Liver (tissue), 9 donors: ENCODE results near the gene ST14. TPM values are rescaled to one million over a fixed set of nuclear protein-coding genes. Genes with fewer than 3 reads are reported as not detected.

ENCODE experiments used
- DNase-seq: peaks from one replicate; pipeline ENCODE4 v3.0.0-alpha.2; 2017; ENCODE audit warnings: low spot score
- H3K27ac ChIP-seq, 2 donors: one replicate each; pipeline ENCODE4 v1.7.0; 2013; ENCODE audit warnings: inconsistent platforms in 2 of 2, low read length in 2 of 2, control low read depth in 1 of 2, low read depth in 1 of 2, mild to moderate bottlenecking in 1 of 2
- H3K27me3 ChIP-seq, 4 donors: one replicate each; pipeline versions ENCODE4 v1.6.1 to v1.7.0; 2013; ENCODE audit warnings: low read length in 3 of 4, inconsistent platforms in 1 of 4, mild to moderate bottlenecking in 1 of 4, moderate library complexity in 1 of 4; ENCODE audit not compliant: control insufficient read depth in 4 of 4, insufficient read depth in 4 of 4
- H3K36me3 ChIP-seq, 4 donors: one replicate each; pipeline versions ENCODE4 v1.6.1 to v1.7.0; 2013; ENCODE audit warnings: low read length in 3 of 4, mild to moderate bottlenecking in 3 of 4, low read depth in 1 of 4, moderate library complexity in 1 of 4; ENCODE audit not compliant: control insufficient read depth in 4 of 4, insufficient read depth in 3 of 4
- H3K4me1 ChIP-seq, 4 donors: one replicate each; pipeline versions ENCODE4 v1.6.1 to v1.7.0; 2013; ENCODE audit warnings: low read length in 3 of 4, mild to moderate bottlenecking in 3 of 4, moderate library complexity in 1 of 4; ENCODE audit not compliant: control insufficient read depth in 4 of 4, insufficient read depth in 4 of 4
- H3K4me3 ChIP-seq, 3 donors: one replicate each; pipeline versions ENCODE4 v1.6.1 to v1.7.0; 2013; ENCODE audit warnings: low read length in 3 of 3, control low read depth in 1 of 3, low read depth in 1 of 3, mild to moderate bottlenecking in 1 of 3
- H3K9ac ChIP-seq, 2 donors: one replicate each; pipeline ENCODE4 v1.7.0; 2013; ENCODE audit warnings: low read length in 2 of 2, mild to moderate bottlenecking in 2 of 2, moderate library complexity in 2 of 2, control low read depth in 1 of 2, low read depth in 1 of 2
- H3K9me3 ChIP-seq, 4 donors: one replicate each; pipeline versions ENCODE4 v1.6.1 to v1.7.0; 2013; ENCODE audit warnings: low read length in 3 of 4; ENCODE audit not compliant: control insufficient read depth in 4 of 4
- EGR1 ChIP-seq, 2 donors: IDR thresholded peaks; 2 replicates each; pipeline ENCODE4 v1.6.1; 2016 to 2018; ENCODE audit warnings: antibody characterized with exemption in 2 of 2, low read depth in 2 of 2
- FOXA1 ChIP-seq: IDR thresholded peaks from 2 replicates; pipeline ENCODE4 v1.6.1; 2016; ENCODE audit warnings: antibody characterized with exemption
- FOXA2 ChIP-seq: IDR thresholded peaks from 2 replicates; pipeline ENCODE4 v1.6.1; 2016; ENCODE audit warnings: antibody characterized with exemption
- GABPA ChIP-seq, 2 donors: IDR thresholded peaks in 1 of 2; conservative IDR thresholded peaks in 1 of 2; 2 replicates each; pipeline ENCODE4 v1.6.1; 2016; ENCODE audit warnings: antibody characterized with exemption in 2 of 2, mild to moderate bottlenecking in 1 of 2, moderate library complexity in 1 of 2
- HNF4A ChIP-seq, 2 donors: conservative IDR thresholded peaks; 2 replicates each; pipeline ENCODE4 v1.6.1; 2016; ENCODE audit warnings: antibody characterized with exemption in 2 of 2, mild to moderate bottlenecking in 2 of 2
- HNF4G ChIP-seq: IDR thresholded peaks from 2 replicates; pipeline ENCODE4 v1.6.1; 2016; ENCODE audit warnings: antibody characterized with exemption
- JUND ChIP-seq, 2 donors: IDR thresholded peaks; 2 replicates each; pipeline ENCODE4 v1.6.1; 2016; ENCODE audit warnings: antibody characterized with exemption in 2 of 2
- NR2F2 ChIP-seq: IDR thresholded peaks from 2 replicates; pipeline ENCODE4 v1.6.1; 2016; ENCODE audit warnings: antibody characterized with exemption
- RAD21 ChIP-seq, 2 donors: IDR thresholded peaks; 2 replicates each; pipeline ENCODE4 v1.6.1; 2016; ENCODE audit warnings: antibody characterized with exemption in 2 of 2, mild to moderate bottlenecking in 2 of 2
- RXRA ChIP-seq, 2 donors: IDR thresholded peaks; 2 replicates each; pipeline ENCODE4 v1.6.1; 2017 to 2018; ENCODE audit warnings: antibody characterized with exemption in 2 of 2, mild to moderate bottlenecking in 1 of 2
- SP1 ChIP-seq: IDR thresholded peaks from 2 replicates; pipeline ENCODE4 v1.6.1; 2018; ENCODE audit warnings: antibody characterized with exemption, mild to moderate bottlenecking
- TAF1 ChIP-seq: conservative IDR thresholded peaks from 2 replicates; pipeline ENCODE4 v1.6.1; 2016; ENCODE audit warnings: antibody characterized with exemption, mild to moderate bottlenecking
- YY1 ChIP-seq: IDR thresholded peaks from 2 replicates; pipeline ENCODE4 v1.6.1; 2016; ENCODE audit warnings: antibody characterized with exemption, mild to moderate bottlenecking
- WGBS: extraction: QIAGEN DNeasy Blood & Tissue Kit; methylation state at CpG from one replicate; pipeline ENCODE4 v1.1.7; 2013; 5-methylcytosine and 5-hydroxymethylcytosine counted together
- polyA plus RNA-seq, 2 donors: library from polyadenylated mRNA; stranded (reverse) in 1 of 2; unstranded in 1 of 2; fragments of 200-250 nt in 1 of 2; fragments of >200 nt in 1 of 2; fragmentation: Nextera tagmentation in 1 of 2; extraction: Ambion mirVana in 1 of 2; gene quantifications; one replicate each; pipeline versions ENCODE4 v1.2.1 to v1.2.3, GENCODE V29; 2013 to 2015
- total RNA-seq, 2 donors: library from RNA; depleted of rRNA; stranded (reverse); fragments of >200 nt; gene quantifications; one replicate each; pipeline ENCODE4 v1.2.3, GENCODE V29; 2014
- TF ChIP-seq, protein P1 (sequence below): IDR thresholded peaks from 2 replicates; pipeline ENCODE4 v1.6.1; 2016; ENCODE audit warnings: antibody characterized with exemption
- TF ChIP-seq, protein P2 (sequence below): IDR thresholded peaks from 2 replicates; pipeline ENCODE4 v1.6.1; 2016; ENCODE audit warnings: antibody characterized with exemption, mild to moderate bottlenecking
- TF ChIP-seq, protein P3 (sequence below): IDR thresholded peaks from 2 replicates; pipeline ENCODE4 v1.6.1; 2016; ENCODE audit warnings: antibody characterized with exemption
- TF ChIP-seq, protein P4 (sequence below): IDR thresholded peaks from 2 replicates; pipeline ENCODE4 v1.6.1; 2016; ENCODE audit warnings: antibody characterized with exemption
- TF ChIP-seq, protein P5 (sequence below): fragments of 150-350 bp; IDR thresholded peaks from 2 replicates; pipeline ENCODE4 v1.5.1; 2017; ENCODE audit warnings: improper control_type of control experiment, low read depth, low read length; ENCODE audit not compliant: missing input control
- donor health status: healthy.
- donor health status: healthy.
- donor health status: healthy.
- donor health status: healthy.
- donor health status: healthy.

ST14 gene
- total and polyA plus RNA-seq, 4 donors: 2.8 to 5.9 (median 4.5) TPM

DNA sequence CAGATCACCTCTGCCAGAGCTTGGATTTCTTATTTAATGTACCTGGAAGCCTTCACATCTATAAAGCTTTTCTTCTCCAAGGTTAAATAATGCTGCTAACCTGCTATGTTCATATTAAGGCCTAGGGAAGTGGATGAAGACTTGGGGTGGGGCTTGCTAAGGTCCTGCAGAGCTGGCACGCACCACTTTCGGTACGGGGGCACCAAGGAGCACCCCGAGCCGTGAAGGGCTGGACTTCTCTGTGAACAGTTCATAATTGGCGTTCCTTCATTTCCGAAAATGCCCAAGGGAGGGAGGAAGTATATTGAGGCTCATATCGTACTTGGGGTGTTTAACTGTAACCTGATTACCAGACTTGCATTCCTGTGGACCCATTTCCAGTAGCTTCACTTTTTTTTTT is 59.6 kb downstream of the ST14 start:
- WGBS: 94% methylated on average over 8 of the region's 8 CpGs
- Histone ChIP-seq H3K36me3 (no peaks in the 10 kb centered on the region), H3K4me1 (no peaks in the 10 kb centered on the region), H3K4me3 (no peak overlapping the region), H3K9me3 (no peaks in the 10 kb centered on the region), H3K9ac (no peak overlapping the region), H3K27ac (no peak overlapping the region), H3K27me3 (no peaks in the 10 kb centered on the region)
- no peak for DNase-seq
- TF ChIP-seq, protein P1, sequence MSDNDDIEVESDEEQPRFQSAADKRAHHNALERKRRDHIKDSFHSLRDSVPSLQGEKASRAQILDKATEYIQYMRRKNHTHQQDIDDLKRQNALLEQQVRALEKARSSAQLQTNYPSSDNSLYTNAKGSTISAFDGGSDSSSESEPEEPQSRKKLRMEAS: no peak
- TF ChIP-seq JUND (IDR thresholded peaks at IDR 0.05): no peak
- no peak for TF ChIP-seq HNF4G
- TF ChIP-seq RXRA (IDR thresholded peaks at IDR 0.05): no peak
- no peak for TF ChIP-seq SP1
- no peak for TF ChIP-seq YY1
- no peak for TF ChIP-seq HNF4A (conservative IDR thresholded peaks at IDR 0.05)
- no peak for TF ChIP-seq NR2F2
- no peak for TF ChIP-seq FOXA2
- no peak for TF ChIP-seq TAF1
- TF ChIP-seq, protein P2, sequence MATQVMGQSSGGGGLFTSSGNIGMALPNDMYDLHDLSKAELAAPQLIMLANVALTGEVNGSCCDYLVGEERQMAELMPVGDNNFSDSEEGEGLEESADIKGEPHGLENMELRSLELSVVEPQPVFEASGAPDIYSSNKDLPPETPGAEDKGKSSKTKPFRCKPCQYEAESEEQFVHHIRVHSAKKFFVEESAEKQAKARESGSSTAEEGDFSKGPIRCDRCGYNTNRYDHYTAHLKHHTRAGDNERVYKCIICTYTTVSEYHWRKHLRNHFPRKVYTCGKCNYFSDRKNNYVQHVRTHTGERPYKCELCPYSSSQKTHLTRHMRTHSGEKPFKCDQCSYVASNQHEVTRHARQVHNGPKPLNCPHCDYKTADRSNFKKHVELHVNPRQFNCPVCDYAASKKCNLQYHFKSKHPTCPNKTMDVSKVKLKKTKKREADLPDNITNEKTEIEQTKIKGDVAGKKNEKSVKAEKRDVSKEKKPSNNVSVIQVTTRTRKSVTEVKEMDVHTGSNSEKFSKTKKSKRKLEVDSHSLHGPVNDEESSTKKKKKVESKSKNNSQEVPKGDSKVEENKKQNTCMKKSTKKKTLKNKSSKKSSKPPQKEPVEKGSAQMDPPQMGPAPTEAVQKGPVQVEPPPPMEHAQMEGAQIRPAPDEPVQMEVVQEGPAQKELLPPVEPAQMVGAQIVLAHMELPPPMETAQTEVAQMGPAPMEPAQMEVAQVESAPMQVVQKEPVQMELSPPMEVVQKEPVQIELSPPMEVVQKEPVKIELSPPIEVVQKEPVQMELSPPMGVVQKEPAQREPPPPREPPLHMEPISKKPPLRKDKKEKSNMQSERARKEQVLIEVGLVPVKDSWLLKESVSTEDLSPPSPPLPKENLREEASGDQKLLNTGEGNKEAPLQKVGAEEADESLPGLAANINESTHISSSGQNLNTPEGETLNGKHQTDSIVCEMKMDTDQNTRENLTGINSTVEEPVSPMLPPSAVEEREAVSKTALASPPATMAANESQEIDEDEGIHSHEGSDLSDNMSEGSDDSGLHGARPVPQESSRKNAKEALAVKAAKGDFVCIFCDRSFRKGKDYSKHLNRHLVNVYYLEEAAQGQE: no peak
- no peak for TF ChIP-seq RAD21 (IDR thresholded peaks at IDR 0.05)
- TF ChIP-seq EGR1 (IDR thresholded peaks at IDR 0.05; ENCODE audit: low read depth in 2 of 2): no peak
- TF ChIP-seq, protein P3, sequence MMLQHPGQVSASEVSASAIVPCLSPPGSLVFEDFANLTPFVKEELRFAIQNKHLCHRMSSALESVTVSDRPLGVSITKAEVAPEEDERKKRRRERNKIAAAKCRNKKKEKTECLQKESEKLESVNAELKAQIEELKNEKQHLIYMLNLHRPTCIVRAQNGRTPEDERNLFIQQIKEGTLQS: no peak
- no peak for TF ChIP-seq FOXA1
- TF ChIP-seq, protein P4, sequence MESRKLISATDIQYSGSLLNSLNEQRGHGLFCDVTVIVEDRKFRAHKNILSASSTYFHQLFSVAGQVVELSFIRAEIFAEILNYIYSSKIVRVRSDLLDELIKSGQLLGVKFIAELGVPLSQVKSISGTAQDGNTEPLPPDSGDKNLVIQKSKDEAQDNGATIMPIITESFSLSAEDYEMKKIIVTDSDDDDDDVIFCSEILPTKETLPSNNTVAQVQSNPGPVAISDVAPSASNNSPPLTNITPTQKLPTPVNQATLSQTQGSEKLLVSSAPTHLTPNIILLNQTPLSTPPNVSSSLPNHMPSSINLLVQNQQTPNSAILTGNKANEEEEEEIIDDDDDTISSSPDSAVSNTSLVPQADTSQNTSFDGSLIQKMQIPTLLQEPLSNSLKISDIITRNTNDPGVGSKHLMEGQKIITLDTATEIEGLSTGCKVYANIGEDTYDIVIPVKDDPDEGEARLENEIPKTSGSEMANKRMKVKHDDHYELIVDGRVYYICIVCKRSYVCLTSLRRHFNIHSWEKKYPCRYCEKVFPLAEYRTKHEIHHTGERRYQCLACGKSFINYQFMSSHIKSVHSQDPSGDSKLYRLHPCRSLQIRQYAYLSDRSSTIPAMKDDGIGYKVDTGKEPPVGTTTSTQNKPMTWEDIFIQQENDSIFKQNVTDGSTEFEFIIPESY: no peak
- TF ChIP-seq GABPA (IDR thresholded peaks at IDR 0.05 in 1 of 2, conservative IDR thresholded peaks at IDR 0.05 in 1 of 2): no peak
- TF ChIP-seq, protein P5, sequence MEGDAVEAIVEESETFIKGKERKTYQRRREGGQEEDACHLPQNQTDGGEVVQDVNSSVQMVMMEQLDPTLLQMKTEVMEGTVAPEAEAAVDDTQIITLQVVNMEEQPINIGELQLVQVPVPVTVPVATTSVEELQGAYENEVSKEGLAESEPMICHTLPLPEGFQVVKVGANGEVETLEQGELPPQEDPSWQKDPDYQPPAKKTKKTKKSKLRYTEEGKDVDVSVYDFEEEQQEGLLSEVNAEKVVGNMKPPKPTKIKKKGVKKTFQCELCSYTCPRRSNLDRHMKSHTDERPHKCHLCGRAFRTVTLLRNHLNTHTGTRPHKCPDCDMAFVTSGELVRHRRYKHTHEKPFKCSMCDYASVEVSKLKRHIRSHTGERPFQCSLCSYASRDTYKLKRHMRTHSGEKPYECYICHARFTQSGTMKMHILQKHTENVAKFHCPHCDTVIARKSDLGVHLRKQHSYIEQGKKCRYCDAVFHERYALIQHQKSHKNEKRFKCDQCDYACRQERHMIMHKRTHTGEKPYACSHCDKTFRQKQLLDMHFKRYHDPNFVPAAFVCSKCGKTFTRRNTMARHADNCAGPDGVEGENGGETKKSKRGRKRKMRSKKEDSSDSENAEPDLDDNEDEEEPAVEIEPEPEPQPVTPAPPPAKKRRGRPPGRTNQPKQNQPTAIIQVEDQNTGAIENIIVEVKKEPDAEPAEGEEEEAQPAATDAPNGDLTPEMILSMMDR: no peak
